ENCODE measurements around the gene COL19A1.
"Not testable (repeated sequence)": the region's sequence is repeated elsewhere in the genome, so short reads cannot be mapped to it uniquely, and the experiment has no call there.

Gene COL19A1

DNA sequence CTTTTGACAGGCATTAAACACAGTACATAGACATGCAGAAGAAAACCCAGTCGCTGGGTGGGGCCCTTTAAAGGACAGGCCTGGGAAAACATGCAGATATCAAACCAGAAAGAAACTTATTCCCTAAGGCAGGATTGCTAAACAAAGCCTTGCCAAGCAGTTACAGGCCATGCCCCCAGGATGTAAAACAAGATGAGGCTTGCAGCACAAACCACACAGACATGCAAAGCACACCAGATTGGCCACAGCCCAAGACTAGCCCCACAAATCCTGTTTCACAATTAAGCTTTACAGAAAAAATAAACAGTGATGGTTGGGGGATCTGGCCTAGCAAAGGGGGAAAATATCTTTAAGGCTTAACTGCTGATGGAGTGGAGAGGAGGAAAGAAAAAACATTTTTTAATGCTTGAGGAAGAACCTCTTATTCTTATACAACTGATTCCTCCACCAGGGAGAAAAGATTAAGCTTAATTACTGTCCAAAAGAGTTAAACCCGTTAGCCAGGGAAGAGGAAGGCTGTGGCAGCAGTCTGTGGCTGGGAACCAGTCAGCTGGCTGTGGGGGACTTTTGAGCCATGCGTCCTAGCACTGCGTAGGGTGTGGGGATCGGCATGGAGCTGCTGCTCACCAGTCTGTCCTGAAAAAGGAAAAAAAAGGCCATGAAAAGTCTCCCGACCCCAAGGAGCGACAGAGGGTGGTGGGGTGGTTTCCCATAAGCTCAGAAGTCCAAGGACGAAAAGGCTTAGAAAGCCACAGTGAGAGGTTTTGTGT lies 28.4 kb downstream of the COL19A1 start:
- DNase-seq (ENCODE audit: insufficient read length, low spot score), result no peak

DNA sequence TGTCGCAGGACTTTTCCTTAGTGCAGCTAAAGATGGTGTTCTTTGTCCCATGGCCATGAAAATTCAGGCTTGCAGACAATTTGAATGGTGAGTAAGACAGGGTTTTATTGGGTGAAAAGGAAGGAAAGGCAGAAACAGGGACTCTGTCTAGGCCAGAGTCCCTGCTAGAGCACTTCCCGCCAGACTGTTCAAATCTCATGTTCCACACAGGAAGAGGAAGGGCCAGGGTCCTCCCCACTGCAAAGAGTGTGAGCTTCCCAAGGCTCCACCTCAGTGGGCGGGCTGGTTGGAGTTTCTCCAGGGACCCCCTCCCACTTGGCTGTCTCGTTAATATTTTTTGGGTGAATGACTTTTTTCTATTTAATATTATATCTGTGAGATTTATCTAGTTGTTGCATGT lies 29.0 kb downstream of the COL19A1 start:
- FAIRE-seq (no peak), DNase-seq (ENCODE audit: insufficient read length, low spot score) (no peak)

More for the DNA sequence above, 28.4 kb downstream of the COL19A1 start:
- no peak for FAIRE-seq

DNA sequence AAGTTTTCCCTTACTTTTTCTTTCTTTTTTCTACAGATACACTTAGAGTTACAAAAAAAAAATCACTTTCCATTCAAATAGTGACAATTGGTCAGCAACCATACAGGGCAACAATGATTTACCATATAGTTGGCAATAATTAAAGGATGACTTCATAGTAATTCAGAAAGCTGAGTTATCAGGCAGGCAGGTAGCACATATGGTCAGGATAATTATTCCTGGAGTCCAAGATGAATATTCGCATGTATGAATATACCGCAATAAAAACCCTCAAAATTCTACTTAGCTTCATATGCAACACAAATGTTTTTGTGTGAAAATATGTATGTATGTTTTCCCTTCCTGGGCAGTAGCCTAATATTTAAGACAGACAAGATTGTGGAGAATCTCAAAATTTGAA lies 34.5 kb downstream of the COL19A1 start:
- no peak for DNase-seq (ENCODE audit: insufficient read length, low spot score)
- no peak for FAIRE-seq

DNA sequence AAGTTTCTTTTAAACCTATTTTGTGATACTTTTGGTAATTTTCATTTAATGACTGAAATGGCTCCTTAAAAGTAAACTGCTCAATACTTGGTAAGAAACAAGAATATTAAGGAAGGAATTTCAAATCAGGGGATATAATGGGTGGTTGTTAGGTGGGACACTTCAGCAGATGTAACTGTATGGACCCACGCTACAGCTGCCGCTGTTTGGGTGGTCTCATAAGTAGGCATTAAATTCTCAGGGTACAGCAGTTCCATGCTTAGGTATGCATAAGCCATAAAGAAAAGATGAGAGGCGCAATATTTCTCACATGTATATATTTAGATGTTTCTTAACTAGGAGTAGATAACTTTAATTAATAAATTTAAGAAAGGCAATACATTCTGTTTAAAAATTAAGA lies 35.0 kb downstream of the COL19A1 start:
- DNase-seq (ENCODE audit: insufficient read length, low spot score) (no peak), FAIRE-seq (no peak)

DNA sequence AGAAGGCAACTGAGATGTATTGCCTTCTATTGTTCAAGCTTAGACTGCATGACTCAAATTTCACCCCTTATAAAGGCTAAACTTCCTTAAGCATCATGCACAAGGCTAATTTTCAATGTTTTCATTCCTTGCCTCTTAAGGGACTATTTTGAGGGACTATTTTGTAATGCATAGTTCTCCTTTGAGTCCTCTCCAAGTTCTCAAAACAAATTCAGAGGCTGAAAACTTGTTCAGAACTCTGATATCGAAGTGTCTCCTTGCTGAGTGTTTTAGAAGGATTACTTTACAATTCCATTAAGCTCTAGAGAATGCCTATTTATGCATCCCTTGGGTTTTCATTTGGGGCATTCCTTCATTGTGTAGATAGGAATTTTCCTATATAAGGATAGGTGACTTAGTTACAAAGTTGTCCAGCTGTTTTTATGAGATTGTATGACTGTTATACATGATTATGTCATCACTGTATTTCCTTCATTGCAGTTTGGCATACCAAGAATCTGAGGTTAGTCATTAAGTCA lies 41.7 kb downstream of the COL19A1 start:
- no peak for FAIRE-seq
- no peak for DNase-seq (ENCODE audit: insufficient read length, low spot score)

DNA sequence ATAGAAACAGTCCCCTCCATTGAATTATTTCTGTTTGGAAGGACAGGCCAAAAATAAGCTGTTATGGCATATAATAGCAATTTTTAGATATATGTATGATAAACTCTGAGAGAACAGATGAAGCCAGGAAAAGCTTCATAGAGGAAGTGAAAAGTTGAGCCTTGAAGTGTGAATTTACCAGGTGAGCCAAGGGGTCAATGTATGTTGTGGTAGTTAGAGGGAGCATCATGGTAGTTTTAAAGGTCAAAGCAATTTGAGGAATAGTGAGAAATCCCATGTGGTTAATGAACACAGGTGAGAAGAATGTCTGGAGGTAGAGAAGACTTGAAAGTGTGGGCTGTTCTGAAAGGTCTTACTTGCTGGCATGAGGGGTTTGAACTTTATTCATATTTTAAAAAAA lies 47.0 kb downstream of the COL19A1 start:
- FAIRE-seq, result no peak

DNA sequence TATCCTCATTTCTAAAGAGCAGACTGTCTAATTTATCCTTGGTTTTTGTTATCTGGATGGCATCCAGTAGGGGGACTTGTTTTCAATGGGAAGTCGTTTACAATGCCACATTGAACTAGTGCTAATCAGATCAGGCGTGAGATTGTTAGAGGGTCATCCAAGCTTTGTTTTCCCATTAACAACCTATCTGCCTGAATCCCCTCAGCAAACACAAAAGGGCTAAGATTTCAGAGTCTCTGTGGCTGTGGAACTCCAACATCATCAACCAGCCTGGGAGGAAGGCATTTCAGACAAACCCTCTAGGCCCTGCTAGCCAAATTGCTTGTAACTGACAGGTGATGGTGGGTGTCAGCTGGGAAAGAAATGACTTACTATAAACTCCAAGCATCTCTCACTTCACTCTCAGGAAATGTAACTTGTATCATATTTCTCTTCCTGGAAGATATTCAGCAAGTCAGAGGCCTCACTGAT lies 47.7 kb downstream of the COL19A1 start:
- no peak for DNase-seq (ENCODE audit: insufficient read length, low spot score)
- no peak for FAIRE-seq

More for the DNA sequence above, 47.0 kb downstream of the COL19A1 start:
- DNase-seq (ENCODE audit: insufficient read length, low spot score), result no peak

DNA sequence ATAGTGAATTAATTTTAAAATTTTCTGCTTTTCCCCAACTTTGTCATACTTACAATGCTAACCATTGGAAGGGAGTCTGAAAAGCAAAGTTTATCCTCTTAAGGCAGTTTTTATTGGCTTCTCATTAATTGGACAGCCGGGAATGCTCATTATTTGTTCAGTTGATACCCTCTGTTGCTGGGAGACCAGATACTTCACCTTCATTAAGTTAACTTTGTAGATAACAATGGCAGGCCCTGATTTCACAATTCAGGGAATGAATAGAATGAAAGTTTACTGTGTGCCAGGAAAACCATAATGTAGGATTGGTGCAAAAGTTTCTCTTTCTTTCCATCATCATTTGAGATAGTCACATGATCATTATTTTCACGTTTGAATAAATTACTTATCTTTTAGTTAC lies 49.0 kb downstream of the COL19A1 start:
- no peak for DNase-seq (ENCODE audit: insufficient read length, low spot score)
- FAIRE-seq, result no peak

DNA sequence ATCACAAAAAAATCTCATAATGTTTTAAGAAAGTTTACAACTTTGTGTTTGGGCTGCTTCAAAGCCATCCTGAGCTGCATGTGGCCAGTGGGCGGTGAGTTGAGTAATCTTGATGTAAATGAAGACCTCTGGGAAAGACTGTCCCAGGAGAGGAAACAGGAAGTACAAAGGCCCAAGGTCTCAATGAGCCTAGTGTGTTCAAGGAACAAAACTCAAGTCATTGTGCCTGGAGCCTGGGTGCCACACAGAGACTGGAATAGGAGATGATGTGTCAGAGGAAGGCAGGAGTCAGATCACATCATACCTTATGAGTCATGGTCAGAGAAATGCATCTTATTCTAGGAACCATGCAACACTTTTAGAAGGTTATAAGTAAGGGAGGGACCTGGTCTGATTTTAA lies 51.5 kb downstream of the COL19A1 start:
- DNase-seq (ENCODE audit: insufficient read length, low spot score) (peak; percentile 21), FAIRE-seq (no peak)

DNA sequence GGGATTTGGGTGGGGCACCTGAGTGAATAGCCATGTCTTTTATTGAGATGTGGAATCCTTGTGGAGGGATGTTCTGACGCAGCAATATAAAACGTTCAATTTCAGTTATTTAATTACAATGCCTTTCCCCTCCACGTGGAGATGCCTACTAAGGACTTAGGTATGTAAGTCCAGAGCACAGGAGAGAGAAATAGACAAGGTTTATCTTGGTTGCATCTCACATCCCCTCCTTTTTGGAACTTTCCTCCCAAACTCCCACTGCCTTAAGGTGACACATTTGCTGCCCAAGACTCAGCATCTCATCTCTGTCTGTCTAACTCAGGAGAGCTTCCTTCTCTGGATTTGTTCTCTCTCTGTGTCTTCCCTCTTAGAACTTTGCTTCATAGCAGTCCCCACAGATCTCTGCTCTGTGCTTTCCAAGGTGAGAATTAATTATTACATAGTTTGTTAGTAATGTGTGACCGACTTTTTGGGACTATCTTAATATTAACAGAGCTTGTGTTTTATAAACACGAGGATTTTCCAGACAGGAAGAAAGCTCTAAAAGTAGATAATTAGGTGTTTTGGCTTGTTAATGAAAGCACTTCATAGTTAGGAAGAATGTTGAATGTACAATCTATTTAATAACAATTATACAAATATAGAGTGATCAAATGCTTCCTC lies 52.6 kb downstream of the COL19A1 start:
- DNase-seq (ENCODE audit: insufficient read length, low spot score) (no peak), FAIRE-seq (no peak)

DNA sequence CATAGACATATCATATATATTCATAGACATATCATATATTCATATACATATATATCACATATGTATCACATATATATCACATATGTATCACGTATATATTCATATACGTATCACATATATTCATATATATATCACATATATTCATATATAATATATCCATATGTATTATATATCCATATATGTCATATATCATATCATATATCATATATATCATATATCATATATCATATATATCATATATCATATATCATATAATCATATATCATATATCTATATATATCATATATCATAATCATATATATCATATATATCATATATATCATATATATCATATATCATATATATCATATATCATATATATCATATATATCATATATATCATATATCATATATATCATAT lies 54.7 kb downstream of the COL19A1 start:
- FAIRE-seq; DNase-seq (ENCODE audit: insufficient read length, low spot score): not testable (repeated sequence)

DNA sequence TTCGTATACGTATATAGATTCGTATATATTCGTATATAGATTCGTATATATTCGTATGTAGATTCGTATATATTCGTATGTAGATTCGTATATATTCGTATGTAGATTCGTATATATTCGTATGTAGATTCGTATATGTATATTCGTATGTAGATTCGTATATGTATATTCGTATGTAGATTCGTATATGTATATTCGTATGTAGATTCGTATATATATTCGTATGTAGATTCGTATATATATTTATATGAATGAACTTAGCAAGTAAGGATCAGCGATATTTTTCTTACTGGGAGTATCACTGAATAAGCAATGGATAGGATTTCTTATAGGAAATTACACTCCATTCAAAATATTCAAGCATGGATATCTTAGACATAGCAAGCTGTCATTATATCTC lies 55.3 kb downstream of the COL19A1 start:
- FAIRE-seq; DNase-seq (ENCODE audit: insufficient read length, low spot score): not testable (repeated sequence)

DNA sequence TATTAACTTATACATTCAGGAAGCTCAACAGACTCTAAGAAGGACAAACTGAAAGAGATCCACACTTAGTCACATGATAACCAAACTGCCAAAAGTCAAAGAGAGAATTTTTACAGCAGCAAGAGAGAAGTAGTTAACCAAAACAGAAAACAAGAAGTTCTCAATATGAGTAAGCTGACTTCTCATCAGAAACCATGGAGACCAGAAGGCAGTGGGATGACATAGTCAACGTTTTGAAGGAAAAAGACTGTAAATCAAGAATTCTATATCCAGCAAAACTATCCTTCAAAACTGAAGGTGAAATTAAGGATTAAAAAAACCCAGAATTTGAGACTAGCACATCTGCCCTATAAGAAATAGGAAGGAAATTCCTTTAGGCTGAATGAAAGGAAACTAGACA lies 60.4 kb downstream of the COL19A1 start:
- DNase-seq (ENCODE audit: insufficient read length, low spot score) (no peak), FAIRE-seq (no peak)

DNA sequence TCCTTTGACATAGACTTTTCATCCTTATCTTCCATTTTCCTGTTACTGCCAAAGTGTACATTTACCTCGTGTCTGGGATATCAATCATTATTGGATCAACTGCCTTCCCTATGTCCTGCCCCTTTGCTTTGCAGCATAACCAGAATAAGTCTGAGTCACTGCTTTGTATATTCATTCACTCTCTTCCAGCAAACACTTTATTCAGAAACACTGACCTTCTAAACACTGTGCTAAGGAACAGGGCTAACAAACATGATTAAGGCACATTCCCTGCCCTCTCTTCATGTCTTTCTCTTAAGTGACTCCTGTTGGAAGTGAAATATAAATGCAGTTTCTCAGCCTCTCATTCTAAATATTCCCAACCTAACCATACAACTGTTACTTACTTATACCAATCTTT lies 66.9 kb downstream of the COL19A1 start:
- FAIRE-seq (no peak), DNase-seq (ENCODE audit: insufficient read length, low spot score) (no peak)

DNA sequence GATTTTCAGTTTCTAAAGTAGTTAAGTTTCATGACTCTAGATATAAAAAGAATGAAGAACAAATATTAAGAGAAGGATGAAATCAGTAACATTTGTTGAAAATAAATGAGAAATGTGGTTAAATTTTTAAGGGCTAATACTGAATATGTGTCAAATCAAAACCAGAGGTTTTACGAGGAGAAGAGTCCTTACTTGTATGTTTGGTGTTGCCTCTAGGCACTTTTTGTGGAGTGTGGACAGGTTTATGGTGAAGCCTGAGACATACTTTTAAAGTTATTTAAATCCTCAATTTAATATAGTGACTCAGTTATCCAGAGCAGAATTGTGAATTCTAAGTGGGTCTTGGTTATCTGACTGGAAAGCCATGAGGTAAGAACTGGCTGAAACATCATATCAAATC lies 68.7 kb downstream of the COL19A1 start:
- DNase-seq (ENCODE audit: insufficient read length, low spot score), result no peak
- FAIRE-seq, result no peak

DNA sequence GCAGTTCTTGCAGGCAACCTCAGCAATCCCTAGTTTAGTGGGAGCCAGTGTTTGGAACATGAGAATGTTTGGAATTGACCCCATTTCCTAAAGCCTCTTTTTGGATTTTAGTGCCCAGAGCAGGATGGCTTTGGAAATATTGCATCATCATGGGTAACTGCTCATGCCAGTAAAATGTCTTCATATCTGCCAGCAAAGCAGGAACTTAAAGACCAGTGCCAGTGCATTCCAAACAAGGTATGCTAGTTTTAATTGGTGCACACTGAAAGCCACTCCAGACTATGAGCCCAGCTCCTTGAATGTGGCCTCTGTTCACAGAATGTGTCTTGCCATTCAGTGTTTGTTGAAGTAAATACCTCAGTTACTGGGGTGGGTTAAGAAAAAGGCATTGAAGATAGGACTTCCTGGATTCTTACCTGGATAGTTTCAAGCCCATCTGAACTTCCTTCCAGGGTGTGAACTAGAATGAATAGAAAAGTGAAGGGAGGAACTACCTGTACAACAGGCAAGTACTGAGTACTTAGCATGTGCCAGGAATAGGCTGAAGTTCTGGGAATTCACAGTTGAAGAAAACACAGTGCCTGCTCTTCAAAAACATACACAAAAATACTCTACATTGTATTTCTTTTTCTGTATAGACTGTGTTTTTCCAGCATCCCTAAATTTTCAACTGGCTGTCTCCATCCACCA lies 70.5 kb downstream of the COL19A1 start:
- DNase-seq (ENCODE audit: insufficient read length, low spot score), result no peak
- no peak for FAIRE-seq

DNA sequence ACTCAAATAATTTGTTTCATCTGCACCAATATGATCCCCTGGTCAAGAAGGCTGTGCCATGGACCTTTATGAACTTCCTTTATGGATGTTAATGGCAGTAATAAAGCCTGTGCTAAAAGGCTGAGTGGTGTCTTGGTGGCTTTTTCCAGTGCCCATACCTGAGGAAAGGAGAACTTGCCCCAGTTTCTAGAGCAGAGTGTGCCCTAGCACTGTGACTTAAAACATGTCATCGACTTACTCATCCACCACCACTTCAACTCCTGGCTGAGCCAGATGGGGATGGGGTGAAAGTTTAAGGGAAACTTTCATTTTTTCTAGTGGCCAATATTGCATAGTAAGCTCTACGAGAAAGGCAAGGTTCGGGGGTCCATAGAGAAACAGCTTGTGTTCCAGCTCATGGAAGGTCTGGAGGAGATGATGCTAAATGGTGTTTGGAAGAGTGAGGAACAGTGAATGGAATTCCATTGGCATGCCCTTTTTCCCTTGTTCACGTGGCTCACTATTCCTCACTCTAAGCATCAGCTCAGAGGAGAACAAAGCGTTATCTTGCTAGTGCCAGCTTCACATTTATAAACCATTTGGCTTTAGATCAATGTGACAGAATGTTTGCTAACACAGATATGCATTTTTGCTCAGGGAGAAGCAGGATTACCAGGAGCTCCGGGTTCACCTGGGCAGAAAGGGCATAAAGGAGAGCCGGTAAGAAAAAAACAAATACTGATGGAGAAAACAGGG lies 71.2 kb downstream of the COL19A1 start:
- no peak for DNase-seq (ENCODE audit: insufficient read length, low spot score)
- no peak for FAIRE-seq

DNA sequence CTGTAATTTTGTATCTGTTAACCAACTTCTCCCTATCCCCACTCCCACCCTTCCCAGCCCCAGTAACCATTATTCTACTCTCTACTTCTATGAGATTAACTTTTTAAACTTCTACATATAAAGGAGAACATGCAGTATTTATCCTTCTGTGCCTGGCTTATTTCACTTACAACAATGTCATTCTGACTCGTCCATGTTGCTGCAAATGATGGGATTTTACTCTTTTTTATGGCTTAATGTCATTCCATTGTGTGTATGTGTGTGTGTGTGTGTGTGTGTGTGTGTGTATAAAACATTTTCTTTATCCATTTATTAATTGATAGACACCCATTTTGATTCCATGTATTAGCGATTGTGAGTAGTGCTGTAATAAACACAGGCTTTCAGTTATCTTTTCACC lies 76.1 kb downstream of the COL19A1 start:
- FAIRE-seq, result no peak
- DNase-seq (ENCODE audit: insufficient read length, low spot score), result no peak

DNA sequence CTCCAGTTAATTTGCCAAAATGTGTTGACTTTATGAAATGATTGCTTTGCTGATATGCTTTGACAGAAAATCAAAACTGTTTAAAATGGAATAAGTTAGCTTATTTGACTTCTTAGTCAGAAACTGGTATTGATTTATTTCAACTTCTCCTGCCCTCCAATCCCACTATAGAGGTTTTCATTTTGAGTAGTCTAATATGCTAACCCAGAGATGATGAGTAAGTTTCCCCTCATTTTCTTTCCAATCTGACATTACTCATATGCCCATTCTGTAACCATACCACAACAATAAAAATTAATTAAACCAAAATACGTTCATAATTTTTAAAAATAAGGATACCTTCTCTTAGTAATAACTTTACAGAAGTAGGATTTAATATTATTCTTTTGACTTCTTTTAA lies 78.8 kb downstream of the COL19A1 start:
- FAIRE-seq (no peak), DNase-seq (ENCODE audit: insufficient read length, low spot score) (no peak)

DNA sequence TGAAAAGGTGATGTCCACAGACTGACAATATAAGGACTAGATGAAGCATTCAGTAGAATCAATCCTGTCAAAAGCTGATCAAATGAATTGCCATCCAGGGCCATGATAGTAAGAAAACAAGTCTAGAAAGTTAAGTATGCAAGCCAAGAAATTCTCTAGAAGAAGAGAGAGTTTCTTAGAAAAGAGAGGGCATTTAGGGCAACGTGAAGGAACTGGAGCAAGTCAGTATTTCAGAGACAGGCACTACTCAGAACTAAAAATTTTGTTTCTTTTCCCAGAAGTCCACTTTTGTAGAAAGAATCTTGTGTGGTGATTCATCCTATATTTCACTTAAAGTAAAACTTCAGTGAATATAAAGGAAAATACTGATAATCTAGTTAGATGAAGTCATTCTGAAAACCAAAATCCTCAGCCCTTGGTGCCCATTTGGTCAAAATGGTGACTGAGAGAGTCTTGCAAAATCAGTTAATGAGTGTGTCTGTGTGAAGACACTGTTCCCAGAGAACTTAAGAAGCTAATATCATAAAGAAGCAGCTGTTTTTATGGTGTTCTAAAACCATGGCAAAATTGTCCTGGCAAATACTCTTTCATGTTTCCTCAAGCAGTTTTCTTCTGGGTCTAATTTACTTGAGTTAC lies 82.2 kb downstream of the COL19A1 start:
- no peak for DNase-seq (ENCODE audit: insufficient read length, low spot score)
- no peak for FAIRE-seq

Measured in HTR-8/SVneo (cell line).